ENCODE measurements around the gene KIT.

The KIT gene

DNA sequence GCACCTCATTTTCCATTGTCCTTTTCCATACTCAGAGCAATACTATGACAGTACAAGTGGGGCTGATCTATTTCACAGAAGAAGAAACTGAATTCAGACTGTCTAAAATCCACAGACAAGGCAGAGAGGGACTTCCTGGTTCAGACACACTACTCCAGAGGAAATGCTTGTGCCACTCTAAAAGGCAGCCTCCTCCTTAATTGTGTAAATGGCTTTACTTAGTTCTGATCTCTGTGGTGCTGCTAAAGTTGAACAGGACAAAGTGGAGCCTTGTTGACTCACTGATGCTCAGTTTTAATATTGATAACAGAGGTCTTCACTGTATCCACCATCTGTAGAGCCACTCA is 122.4 kb downstream of the KIT start:
- Histone ChIP-seq H3K9ac (ENCODE audit: low read length in 2 of 2) (no peak overlapping the region), H3K36me3 (ENCODE audit: control insufficient read depth in 2 of 2, insufficient read depth in 2 of 2, low read length in 2 of 2) (no peaks in the 10 kb centered on the region), H3K4me1 (ENCODE audit: control insufficient read depth, insufficient read depth, low read length) (peaks cover 6% of the 10 kb centered on the region), H3K27ac (ENCODE audit: low read length) (no peak overlapping the region), H3K4me3 (ENCODE audit: low read length in 2 of 2) (no peak overlapping the region), H3K27me3 (ENCODE audit: control insufficient read depth in 1 of 2, insufficient read depth in 2 of 2, low read length in 2 of 2) (no peaks in the 10 kb centered on the region), H3K9me3 (ENCODE audit: control insufficient read depth in 2 of 2, low read length in 2 of 2) (no peaks in the 10 kb centered on the region)

DNA sequence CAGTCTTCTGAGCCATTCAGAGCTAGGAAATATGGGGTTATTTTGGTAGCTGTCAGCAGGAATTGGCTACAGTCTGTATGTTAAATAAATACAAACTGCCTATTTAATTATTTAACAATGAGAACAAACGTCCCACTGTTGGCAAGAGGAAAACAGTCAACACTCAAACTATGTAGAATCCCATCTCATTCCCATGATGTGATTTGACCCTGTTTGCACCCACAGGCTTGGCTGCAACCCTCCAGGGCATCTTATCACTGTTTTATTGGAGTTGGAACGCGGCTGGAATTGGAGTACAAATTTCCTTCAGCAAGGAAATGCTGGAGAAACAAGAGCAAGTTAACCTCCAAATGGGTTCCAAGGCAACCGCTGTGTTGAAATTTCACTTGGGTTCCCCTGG is 124.0 kb downstream of the KIT start:
- Histone ChIP-seq H3K9ac (ENCODE audit: low read length in 2 of 2) (no peak overlapping the region), H3K4me3 (ENCODE audit: low read length in 2 of 2) (no peak overlapping the region), H3K27me3 (ENCODE audit: control insufficient read depth in 1 of 2, insufficient read depth in 2 of 2, low read length in 2 of 2) (no peaks in the 10 kb centered on the region), H3K9me3 (ENCODE audit: control insufficient read depth in 2 of 2, low read length in 2 of 2) (no peaks in the 10 kb centered on the region), H3K4me1 (ENCODE audit: control insufficient read depth, insufficient read depth, low read length) (peaks cover 6% of the 10 kb centered on the region), H3K27ac (ENCODE audit: low read length) (no peak overlapping the region), H3K36me3 (ENCODE audit: control insufficient read depth in 2 of 2, insufficient read depth in 2 of 2, low read length in 2 of 2) (no peaks in the 10 kb centered on the region)

DNA sequence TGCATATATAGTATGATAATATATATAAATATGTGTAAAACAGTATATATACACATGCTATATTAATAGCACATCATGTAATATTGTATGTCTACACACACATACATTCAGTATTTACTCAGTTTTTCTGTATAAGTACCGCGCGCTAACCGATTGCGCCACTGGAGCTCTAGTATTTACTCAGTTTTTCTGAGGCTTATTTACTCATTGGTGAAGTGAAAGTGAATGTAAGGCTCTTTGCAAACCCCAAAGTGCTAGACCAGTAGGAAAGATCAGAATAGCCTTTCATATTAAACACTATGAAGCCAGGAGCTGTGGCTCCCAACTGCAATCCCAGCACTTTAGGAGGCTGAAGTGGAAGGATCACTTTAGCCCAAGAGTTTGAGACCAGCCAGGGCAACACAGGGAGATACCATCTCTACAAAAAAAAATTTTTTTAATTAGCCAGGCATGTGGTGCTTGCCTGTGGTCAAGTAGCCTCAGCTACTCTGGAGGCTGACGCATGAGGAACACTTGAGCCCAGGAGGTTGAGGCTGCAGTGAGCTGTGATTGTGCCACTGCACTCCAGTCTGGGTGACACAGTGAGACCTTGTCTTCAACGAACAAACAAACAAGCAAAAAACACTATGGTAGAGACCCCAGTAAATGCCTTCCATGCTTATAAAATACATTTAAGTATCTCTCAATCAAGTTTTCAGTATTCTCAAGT is 125.8 kb downstream of the KIT start:
- H3K27ac ChIP-seq (ENCODE audit: low read length) = no peak overlapping the region
- no peak overlapping the region for H3K4me3 ChIP-seq (ENCODE audit: low read length in 2 of 2)
- H3K36me3 ChIP-seq (ENCODE audit: control insufficient read depth in 2 of 2, insufficient read depth in 2 of 2, low read length in 2 of 2) = no peaks in the 10 kb centered on the region
- H3K4me1 ChIP-seq (ENCODE audit: control insufficient read depth, insufficient read depth, low read length) = peaks cover 6% of the 10 kb centered on the region
- H3K27me3 ChIP-seq (ENCODE audit: control insufficient read depth in 1 of 2, insufficient read depth in 2 of 2, low read length in 2 of 2) = no peaks in the 10 kb centered on the region
- H3K9me3 ChIP-seq (ENCODE audit: control insufficient read depth in 2 of 2, low read length in 2 of 2) = no peaks in the 10 kb centered on the region
- no peak overlapping the region for H3K9ac ChIP-seq (ENCODE audit: low read length in 2 of 2)

DNA sequence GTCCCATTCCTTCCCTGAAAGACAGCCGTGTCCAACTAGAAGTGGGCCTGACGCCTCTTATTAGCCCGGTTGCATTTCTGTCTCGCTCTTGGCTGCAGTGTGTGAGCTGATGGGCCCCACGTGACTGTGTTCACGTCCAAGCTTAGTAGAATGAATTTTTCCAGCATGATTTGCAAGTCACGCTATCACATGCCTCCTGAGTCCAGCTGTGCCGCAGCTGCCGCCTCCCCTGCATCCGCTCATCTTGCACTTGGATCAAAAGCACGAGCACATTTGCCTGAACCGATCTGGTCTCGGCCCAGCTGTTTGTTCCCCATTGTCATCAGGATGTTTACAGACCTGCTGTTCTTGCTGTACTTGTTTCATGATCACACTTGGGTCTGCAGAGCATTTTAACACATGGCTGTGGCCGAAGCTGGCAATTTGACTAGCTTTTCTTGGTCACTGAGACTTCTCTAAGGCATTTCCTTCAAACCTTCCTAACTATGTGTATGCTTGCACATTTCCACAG is 126.5 kb downstream of the KIT start:
- Histone ChIP-seq H3K27ac (ENCODE audit: low read length) (peak overlapping the region; percentile 31), H3K4me1 (ENCODE audit: control insufficient read depth, insufficient read depth, low read length) (peaks cover 6% of the 10 kb centered on the region), H3K9ac (ENCODE audit: low read length in 2 of 2) (no peak overlapping the region), H3K27me3 (ENCODE audit: control insufficient read depth in 1 of 2, insufficient read depth in 2 of 2, low read length in 2 of 2) (no peaks in the 10 kb centered on the region), H3K36me3 (ENCODE audit: control insufficient read depth in 2 of 2, insufficient read depth in 2 of 2, low read length in 2 of 2) (no peaks in the 10 kb centered on the region), H3K4me3 (ENCODE audit: low read length in 2 of 2) (no peak overlapping the region), H3K9me3 (ENCODE audit: control insufficient read depth in 2 of 2, low read length in 2 of 2) (no peaks in the 10 kb centered on the region)
